HepG2 (cell line): ENCODE results near the gene ALDH1A1. TPM values are rescaled to one million over a fixed set of nuclear protein-coding genes. Genes with fewer than 3 reads are reported as not detected.

Source experiments
- DPF2 ChIP-seq: sonication (generic); formaldehyde crosslinking; IDR thresholded peaks from 2 replicates; pipeline ENCODE4 v1.4.0; 2020; ENCODE audit warnings: mild to moderate bottlenecking, low read depth, missing genetic modification reagents, borderline replicate concordance
- EP300 ChIP-seq, 3 experiments: sonication (generic) in 1 of 3; formaldehyde crosslinking in 1 of 3; IDR thresholded peaks; 2 replicates each; pipeline versions ENCODE4 v1.5.1 to v1.6.1; 2011 to 2020; ENCODE audit warnings: low read depth in 2 of 3, low read length in 2 of 3, borderline replicate concordance in 1 of 3, improper control_type of control experiment in 1 of 3, mild to moderate bottlenecking in 1 of 3, missing genetic modification reagents in 1 of 3, moderate library complexity in 1 of 3
- KDM2A ChIP-seq: sonication (generic); formaldehyde crosslinking; IDR thresholded peaks from 2 replicates; pipeline ENCODE4 v1.4.0; 2020; ENCODE audit warnings: low read depth, missing genetic modification reagents, borderline replicate concordance
- KDM6A ChIP-seq: IDR thresholded peaks from 2 replicates; pipeline ENCODE4 v1.6.1; 2016; ENCODE audit warnings: low read depth
- KLF16 ChIP-seq, 2 experiments: sonication (generic) in 1 of 2; formaldehyde crosslinking in 1 of 2; IDR thresholded peaks; 2 replicates each; pipeline versions ENCODE4 v1.6.1 to v1.8.0; 2016 to 2023; ENCODE audit warnings: missing genetic modification reagents in 2 of 2, missing compliant biosample characterization in 1 of 2
- MLX ChIP-seq: IDR thresholded peaks from 2 replicates; pipeline ENCODE4 v1.6.1; 2016
- PCBP2 ChIP-seq: fragments of 200-400 bp; formaldehyde crosslinking; optimal IDR thresholded peaks from 2 replicates; pipeline ENCODE3; 2018; ENCODE audit warnings: low read length, low read depth; ENCODE audit not compliant: poor library complexity, severe bottlenecking
- PLRG1 ChIP-seq: fragments of 450-650 bp; conservative IDR thresholded peaks from 2 replicates; pipeline ENCODE4 v1.6.1; 2016
- POLR2G ChIP-seq: fragments of 200-400 bp; formaldehyde crosslinking; IDR thresholded peaks from 2 replicates; pipeline ENCODE4 v1.6.1; 2018; ENCODE audit warnings: mild to moderate bottlenecking, low read depth, low read length, moderate library complexity
- PREB ChIP-seq: sonication (generic); formaldehyde crosslinking; IDR thresholded peaks from 2 replicates; pipeline ENCODE4 v1.4.0; 2020; ENCODE audit warnings: missing genetic modification reagents
- PRMT3 ChIP-seq: sonication (generic); formaldehyde crosslinking; IDR thresholded peaks from 2 replicates; pipeline ENCODE4 v1.8.1; 2022; ENCODE audit warnings: low read depth, mild to moderate bottlenecking, moderate library complexity, missing genetic modification reagents, borderline replicate concordance
- SAP130 ChIP-seq: IDR thresholded peaks from 2 replicates; pipeline ENCODE4 v1.6.1; 2016; ENCODE audit warnings: low read depth
- SMAD9 ChIP-seq: sonication (generic); formaldehyde crosslinking; IDR thresholded peaks from 2 replicates; pipeline ENCODE4 v1.5.1; 2020; ENCODE audit warnings: mild to moderate bottlenecking, missing genetic modification reagents
- SMARCE1 ChIP-seq: fragments of 450-650 bp; IDR thresholded peaks from 2 replicates; pipeline ENCODE4 v1.6.1; 2017; ENCODE audit warnings: borderline replicate concordance
- SNAI1 ChIP-seq: sonication (generic); formaldehyde crosslinking; IDR thresholded peaks from 2 replicates; pipeline ENCODE4 v1.5.0; 2020; ENCODE audit warnings: mild to moderate bottlenecking, missing genetic modification reagents, borderline replicate concordance
- ZNF124 ChIP-seq: sonication (generic); formaldehyde crosslinking; IDR thresholded peaks from 2 replicates; pipeline ENCODE4 v1.4.0; 2020; ENCODE audit warnings: missing genetic modification reagents
- ZNF232 ChIP-seq: sonication (generic); formaldehyde crosslinking; IDR thresholded peaks from 2 replicates; pipeline ENCODE4 v1.4.0; 2020; ENCODE audit warnings: missing genetic modification reagents, borderline replicate concordance
- ZNF292 ChIP-seq: sonication (generic); formaldehyde crosslinking; IDR thresholded peaks from 2 replicates; pipeline ENCODE4 v1.8.1; 2022; ENCODE audit warnings: mild to moderate bottlenecking, low read depth, missing genetic modification reagents, borderline replicate concordance
- ZNF333 ChIP-seq: sonication (generic); formaldehyde crosslinking; IDR thresholded peaks from 2 replicates; pipeline ENCODE4 v1.4.0; 2020; ENCODE audit warnings: mild to moderate bottlenecking, missing genetic modification reagents, borderline replicate concordance
- ZNF367 ChIP-seq: sonication (generic); formaldehyde crosslinking; IDR thresholded peaks from 2 replicates; pipeline ENCODE4 v1.4.0; 2020; ENCODE audit warnings: missing genetic modification reagents, borderline replicate concordance
- ZNF557 ChIP-seq: sonication (generic); formaldehyde crosslinking; IDR thresholded peaks from 2 replicates; pipeline ENCODE4 v1.4.0; 2020; ENCODE audit warnings: missing genetic modification reagents
- ZNF574 ChIP-seq: sonication (generic); formaldehyde crosslinking; IDR thresholded peaks from 2 replicates; pipeline ENCODE4 v1.4.0; 2020; ENCODE audit warnings: missing genetic modification reagents
- ZNF75D ChIP-seq: sonication (generic); formaldehyde crosslinking; IDR thresholded peaks from 2 replicates; pipeline ENCODE4 v1.8.1; 2023; ENCODE audit warnings: missing genetic modification reagents, mild to moderate bottlenecking, borderline replicate concordance
- polyA plus RNA-seq, 8 experiments: library from polyadenylated mRNA; depleted of rRNA in 3 of 8; stranded (reverse) in 7 of 8; unstranded in 1 of 8; fragments of >200 nt; fragmentation: Illumina TruSeq in 4 of 8; extraction: Trizol in 4 of 8; gene quantifications; 2 replicates each; pipeline versions ENCODE4 v1.2.1 to v1.2.3, GENCODE V29; 2011 to 2016; ENCODE audit warnings: low read depth in 4 of 8, missing spikeins in 1 of 8, mixed read lengths in 1 of 8; ENCODE audit not compliant: insufficient read depth in 1 of 8
- total RNA-seq, 5 experiments: library from RNA; depleted of rRNA; stranded (reverse); fragments of >200 nt; fragmentation: Illumina TruSeq; extraction: Trizol; gene quantifications; 2 replicates each; pipeline ENCODE4 v1.2.3, GENCODE V29; 2016; ENCODE audit warnings: low read depth in 1 of 5
- TF ChIP-seq, protein P1 (sequence below): sonication (generic); formaldehyde crosslinking; IDR thresholded peaks from 2 replicates; pipeline ENCODE4 v1.5.0; 2020; ENCODE audit warnings: missing genetic modification reagents

Gene ALDH1A1
- total and polyA plus RNA-seq, 2 of the 13 experiments (the other 11 are each of a cell fraction or from before 2014, with no cell fraction given): 88.2 to 439 TPM

GRCh38 chr9:72997387-72997995 is 44.6 kb upstream of the ALDH1A1 start (continued):
- peak in 1 of 2 experiments; percentile 97; a peak in 2 of 4 replicates for TF ChIP-seq EP300 (IDR thresholded peaks at IDR 0.05; ENCODE audit: low read depth in 2 of 2, low read length in 2 of 2)
- TF ChIP-seq EP300 (CRISPR knock-in tag; IDR thresholded peaks at IDR 0.05; ENCODE audit: borderline replicate concordance): peak; percentile 88
- TF ChIP-seq ZNF557 (CRISPR knock-in tag): 0 out of 2 replicates have a peak, but pooled peaks have one; percentile 40
- TF ChIP-seq SNAI1 (CRISPR knock-in tag): no peak
- TF ChIP-seq SAP130: peak; percentile 81
- no peak for TF ChIP-seq PCBP2
- TF ChIP-seq SMARCE1: no peak
- TF ChIP-seq DPF2 (CRISPR knock-in tag): peak; percentile 83; the same call in 1 of the 2 replicates
- no peak for TF ChIP-seq PRMT3
- TF ChIP-seq MLX: peak; percentile 56; the same call in 1 of the 2 replicates
- TF ChIP-seq KDM2A (CRISPR knock-in tag): peak; percentile 54; the same call in 1 of the 2 replicates
- TF ChIP-seq ZNF333 (CRISPR knock-in tag): no peak
- TF ChIP-seq, protein P1, sequence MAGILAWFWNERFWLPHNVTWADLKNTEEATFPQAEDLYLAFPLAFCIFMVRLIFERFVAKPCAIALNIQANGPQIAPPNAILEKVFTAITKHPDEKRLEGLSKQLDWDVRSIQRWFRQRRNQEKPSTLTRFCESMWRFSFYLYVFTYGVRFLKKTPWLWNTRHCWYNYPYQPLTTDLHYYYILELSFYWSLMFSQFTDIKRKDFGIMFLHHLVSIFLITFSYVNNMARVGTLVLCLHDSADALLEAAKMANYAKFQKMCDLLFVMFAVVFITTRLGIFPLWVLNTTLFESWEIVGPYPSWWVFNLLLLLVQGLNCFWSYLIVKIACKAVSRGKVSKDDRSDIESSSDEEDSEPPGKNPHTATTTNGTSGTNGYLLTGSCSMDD: no peak
- no peak for TF ChIP-seq PLRG1
- peak; percentile 76; the same call in 1 of the 2 replicates for TF ChIP-seq KDM6A (CRISPR knock-in tag)
- no peak for TF ChIP-seq SMAD9 (CRISPR knock-in tag)
- peak; percentile 61; the same call in 1 of the 2 replicates for TF ChIP-seq ZNF232
- peak; percentile 77 for TF ChIP-seq POLR2G
- peak; percentile 74; the same call in 1 of the 2 replicates for TF ChIP-seq ZNF292
- TF ChIP-seq ZNF367 (CRISPR knock-in tag): no peak
- TF ChIP-seq ZNF124 (CRISPR knock-in tag): 0 out of 2 replicates have a peak, but pooled peaks have one; percentile 68
- TF ChIP-seq PREB (CRISPR knock-in tag): no peak
- no peak for TF ChIP-seq ZNF75D
- TF ChIP-seq ZNF574 (CRISPR knock-in tag): peak; percentile 57
- peak in 1 of 2 experiments; percentile 38; a peak in 1 of 4 replicates for TF ChIP-seq KLF16 (CRISPR knock-in tag; IDR thresholded peaks at IDR 0.05)
